HEK293 (cell line): ENCODE measurements around the gene CNOT8.

Experiments used
- ZNF518A ChIP-seq: fragments of 450-650 bp; formaldehyde crosslinking; conservative IDR thresholded peaks from 2 replicates; pipeline ENCODE4 v1.5.1; 2016; ENCODE audit warnings: low read depth, missing biosample characterization, missing genetic modification characterization
- ZNF639 ChIP-seq: fragments of 450-650 bp; formaldehyde crosslinking; IDR thresholded peaks from 2 replicates; pipeline ENCODE4 v1.5.1; 2016; ENCODE audit warnings: missing biosample characterization, missing genetic modification characterization
- TF ChIP-seq, protein P1 (sequence below): fragments of 450-650 bp; formaldehyde crosslinking; IDR thresholded peaks from 2 replicates; pipeline ENCODE4 v1.5.1; 2016; ENCODE audit warnings: missing biosample characterization, missing genetic modification characterization

DNA sequence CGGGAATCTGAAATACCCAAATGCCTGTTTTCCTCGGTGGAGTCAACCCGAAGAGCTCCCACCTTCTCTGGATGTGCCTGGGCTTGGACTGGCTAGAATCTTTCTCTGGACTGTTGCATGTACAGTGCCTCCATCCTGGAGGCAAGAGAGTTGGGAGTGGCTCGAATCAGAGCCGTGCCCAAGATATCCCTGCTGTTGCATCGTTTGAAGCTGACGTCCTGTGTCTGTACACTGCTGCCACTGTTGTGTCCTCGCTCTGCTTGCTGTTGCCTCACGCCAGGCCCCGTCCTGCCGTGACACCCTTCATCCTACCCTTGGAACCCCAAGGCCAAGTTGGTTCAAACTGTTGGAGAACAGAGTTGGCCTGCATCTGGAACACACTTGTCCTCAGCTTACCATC lies 43.4 kb upstream of the CNOT8 start:
- no peak for TF ChIP-seq ZNF639 (tag by site-specific recombination)
- TF ChIP-seq, protein P1, sequence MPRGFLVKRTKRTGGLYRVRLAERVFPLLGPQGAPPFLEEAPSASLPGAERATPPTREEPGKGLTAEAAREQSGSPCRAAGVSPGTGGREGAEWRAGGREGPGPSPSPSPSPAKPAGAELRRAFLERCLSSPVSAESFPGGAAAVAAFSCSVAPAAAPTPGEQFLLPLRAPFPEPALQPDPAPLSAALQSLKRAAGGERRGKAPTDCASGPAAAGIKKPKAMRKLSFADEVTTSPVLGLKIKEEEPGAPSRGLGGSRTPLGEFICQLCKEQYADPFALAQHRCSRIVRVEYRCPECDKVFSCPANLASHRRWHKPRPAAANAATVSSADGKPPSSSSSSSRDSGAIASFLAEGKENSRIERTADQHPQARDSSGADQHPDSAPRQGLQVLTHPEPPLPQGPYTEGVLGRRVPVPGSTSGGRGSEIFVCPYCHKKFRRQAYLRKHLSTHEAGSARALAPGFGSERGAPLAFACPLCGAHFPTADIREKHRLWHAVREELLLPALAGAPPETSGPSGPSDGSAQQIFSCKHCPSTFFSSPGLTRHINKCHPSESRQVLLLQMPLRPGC (tag by site-specific recombination), result no peak
- TF ChIP-seq ZNF518A (tag by site-specific recombination), result no peak
